Measurements from ENCODE around the gene CCDC50.

DNA sequence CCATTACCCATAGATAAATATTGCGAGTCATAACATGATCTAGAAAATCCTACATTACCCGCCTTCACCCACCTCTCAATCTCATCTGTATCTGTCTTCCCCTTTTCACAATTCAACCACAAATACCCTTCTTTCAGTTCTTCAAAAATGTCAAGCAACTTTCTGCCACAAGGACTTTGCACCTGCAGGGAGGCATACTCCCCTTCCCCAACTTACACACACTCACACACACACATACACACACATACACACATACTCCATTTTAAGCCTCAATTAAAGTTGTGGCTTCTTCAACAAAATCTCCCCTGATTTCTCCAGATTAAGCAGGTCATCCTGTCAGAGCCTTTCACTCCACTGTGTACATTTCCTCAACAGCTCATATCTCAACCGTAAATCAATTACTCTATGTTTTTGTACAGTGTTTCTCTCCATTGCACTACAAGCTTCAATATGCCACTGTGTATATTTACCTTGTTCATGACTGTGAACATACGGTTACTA, 33.1 kb upstream of the CCDC50 start:
- TF ChIP-seq, protein P1, sequence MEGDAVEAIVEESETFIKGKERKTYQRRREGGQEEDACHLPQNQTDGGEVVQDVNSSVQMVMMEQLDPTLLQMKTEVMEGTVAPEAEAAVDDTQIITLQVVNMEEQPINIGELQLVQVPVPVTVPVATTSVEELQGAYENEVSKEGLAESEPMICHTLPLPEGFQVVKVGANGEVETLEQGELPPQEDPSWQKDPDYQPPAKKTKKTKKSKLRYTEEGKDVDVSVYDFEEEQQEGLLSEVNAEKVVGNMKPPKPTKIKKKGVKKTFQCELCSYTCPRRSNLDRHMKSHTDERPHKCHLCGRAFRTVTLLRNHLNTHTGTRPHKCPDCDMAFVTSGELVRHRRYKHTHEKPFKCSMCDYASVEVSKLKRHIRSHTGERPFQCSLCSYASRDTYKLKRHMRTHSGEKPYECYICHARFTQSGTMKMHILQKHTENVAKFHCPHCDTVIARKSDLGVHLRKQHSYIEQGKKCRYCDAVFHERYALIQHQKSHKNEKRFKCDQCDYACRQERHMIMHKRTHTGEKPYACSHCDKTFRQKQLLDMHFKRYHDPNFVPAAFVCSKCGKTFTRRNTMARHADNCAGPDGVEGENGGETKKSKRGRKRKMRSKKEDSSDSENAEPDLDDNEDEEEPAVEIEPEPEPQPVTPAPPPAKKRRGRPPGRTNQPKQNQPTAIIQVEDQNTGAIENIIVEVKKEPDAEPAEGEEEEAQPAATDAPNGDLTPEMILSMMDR (IDR thresholded peaks at IDR 0.05; ENCODE audit: low read length), result no peak
- TF ChIP-seq EZH2 (optimal IDR thresholded peaks at IDR 0.05; ENCODE audit: low read depth, low read length) (no peak), EZH2phosphoT487 (IDR thresholded peaks at IDR 0.05; ENCODE audit: low read length) (no peak)
